Panc1 (cell line): ENCODE results near the gene NFIC.

Source experiments
- POLR2AphosphoS5 ChIP-seq: IDR thresholded peaks from 2 replicates; pipeline ENCODE4 v1.6.1; 2012; ENCODE audit warnings: mild to moderate bottlenecking, low read depth, low read length, moderate library complexity
- SIN3A ChIP-seq: IDR thresholded peaks from 2 replicates; pipeline ENCODE4 v1.6.1; 2012; ENCODE audit warnings: low read depth, mild to moderate bottlenecking, low read length, moderate library complexity, borderline replicate concordance; ENCODE audit not compliant: insufficient read depth
- TF ChIP-seq, protein P1 (sequence below): fragments of 450-650 bp; IDR thresholded peaks from 2 replicates; pipeline ENCODE4 v1.5.1; 2017; ENCODE audit warnings: mild to moderate bottlenecking
- TF ChIP-seq, protein P2 (sequence below), 2 experiments: IDR thresholded peaks; 2 replicates each; pipeline ENCODE4 v1.6.1; 2011 to 2012; ENCODE audit warnings: low read depth in 2 of 2, control low read depth in 1 of 2, low read length in 1 of 2, mild to moderate bottlenecking in 1 of 2, moderate library complexity in 1 of 2; ENCODE audit not compliant: insufficient read depth in 1 of 2

DNA sequence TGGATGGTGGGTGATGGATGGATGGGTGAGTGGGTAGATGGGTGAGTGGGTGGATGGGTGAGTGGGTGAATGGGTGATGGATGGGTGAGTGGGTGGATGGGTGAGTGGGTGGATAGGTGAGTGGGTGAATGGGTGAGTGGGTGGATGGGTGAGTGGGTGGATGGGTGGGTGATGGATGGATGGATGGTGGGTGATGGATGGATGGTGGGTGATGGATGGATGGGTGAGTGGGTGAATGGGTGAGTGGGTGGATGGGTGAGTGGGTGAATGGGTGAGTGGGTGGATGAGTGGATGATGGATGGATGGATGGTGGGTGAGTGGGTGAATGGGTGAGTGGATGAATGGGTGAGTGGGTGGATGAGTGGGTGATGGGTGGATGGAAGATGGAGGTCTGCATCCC lies 111.1 kb downstream of the NFIC start:
- TF ChIP-seq, protein P1, sequence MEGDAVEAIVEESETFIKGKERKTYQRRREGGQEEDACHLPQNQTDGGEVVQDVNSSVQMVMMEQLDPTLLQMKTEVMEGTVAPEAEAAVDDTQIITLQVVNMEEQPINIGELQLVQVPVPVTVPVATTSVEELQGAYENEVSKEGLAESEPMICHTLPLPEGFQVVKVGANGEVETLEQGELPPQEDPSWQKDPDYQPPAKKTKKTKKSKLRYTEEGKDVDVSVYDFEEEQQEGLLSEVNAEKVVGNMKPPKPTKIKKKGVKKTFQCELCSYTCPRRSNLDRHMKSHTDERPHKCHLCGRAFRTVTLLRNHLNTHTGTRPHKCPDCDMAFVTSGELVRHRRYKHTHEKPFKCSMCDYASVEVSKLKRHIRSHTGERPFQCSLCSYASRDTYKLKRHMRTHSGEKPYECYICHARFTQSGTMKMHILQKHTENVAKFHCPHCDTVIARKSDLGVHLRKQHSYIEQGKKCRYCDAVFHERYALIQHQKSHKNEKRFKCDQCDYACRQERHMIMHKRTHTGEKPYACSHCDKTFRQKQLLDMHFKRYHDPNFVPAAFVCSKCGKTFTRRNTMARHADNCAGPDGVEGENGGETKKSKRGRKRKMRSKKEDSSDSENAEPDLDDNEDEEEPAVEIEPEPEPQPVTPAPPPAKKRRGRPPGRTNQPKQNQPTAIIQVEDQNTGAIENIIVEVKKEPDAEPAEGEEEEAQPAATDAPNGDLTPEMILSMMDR: no peak
- no peak for TF ChIP-seq SIN3A
- TF ChIP-seq, protein P2, sequence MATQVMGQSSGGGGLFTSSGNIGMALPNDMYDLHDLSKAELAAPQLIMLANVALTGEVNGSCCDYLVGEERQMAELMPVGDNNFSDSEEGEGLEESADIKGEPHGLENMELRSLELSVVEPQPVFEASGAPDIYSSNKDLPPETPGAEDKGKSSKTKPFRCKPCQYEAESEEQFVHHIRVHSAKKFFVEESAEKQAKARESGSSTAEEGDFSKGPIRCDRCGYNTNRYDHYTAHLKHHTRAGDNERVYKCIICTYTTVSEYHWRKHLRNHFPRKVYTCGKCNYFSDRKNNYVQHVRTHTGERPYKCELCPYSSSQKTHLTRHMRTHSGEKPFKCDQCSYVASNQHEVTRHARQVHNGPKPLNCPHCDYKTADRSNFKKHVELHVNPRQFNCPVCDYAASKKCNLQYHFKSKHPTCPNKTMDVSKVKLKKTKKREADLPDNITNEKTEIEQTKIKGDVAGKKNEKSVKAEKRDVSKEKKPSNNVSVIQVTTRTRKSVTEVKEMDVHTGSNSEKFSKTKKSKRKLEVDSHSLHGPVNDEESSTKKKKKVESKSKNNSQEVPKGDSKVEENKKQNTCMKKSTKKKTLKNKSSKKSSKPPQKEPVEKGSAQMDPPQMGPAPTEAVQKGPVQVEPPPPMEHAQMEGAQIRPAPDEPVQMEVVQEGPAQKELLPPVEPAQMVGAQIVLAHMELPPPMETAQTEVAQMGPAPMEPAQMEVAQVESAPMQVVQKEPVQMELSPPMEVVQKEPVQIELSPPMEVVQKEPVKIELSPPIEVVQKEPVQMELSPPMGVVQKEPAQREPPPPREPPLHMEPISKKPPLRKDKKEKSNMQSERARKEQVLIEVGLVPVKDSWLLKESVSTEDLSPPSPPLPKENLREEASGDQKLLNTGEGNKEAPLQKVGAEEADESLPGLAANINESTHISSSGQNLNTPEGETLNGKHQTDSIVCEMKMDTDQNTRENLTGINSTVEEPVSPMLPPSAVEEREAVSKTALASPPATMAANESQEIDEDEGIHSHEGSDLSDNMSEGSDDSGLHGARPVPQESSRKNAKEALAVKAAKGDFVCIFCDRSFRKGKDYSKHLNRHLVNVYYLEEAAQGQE (IDR thresholded peaks at IDR 0.05; ENCODE audit: insufficient read depth in 1 of 2, low read depth in 2 of 2, low read length in 1 of 2): no peak
- TF ChIP-seq POLR2AphosphoS5: no peak
